GM23338 (cell line): ENCODE results near the gene PCDHGB3. TPM values are rescaled to one million over a fixed set of nuclear protein-coding genes. Genes with fewer than 3 reads are reported as not detected.
"Not testable (repeated sequence)": the region's sequence is repeated elsewhere in the genome, so short reads cannot be mapped to it uniquely, and the experiment has no call there.

Experiments
- ATAC-seq: fragments of 200-7000 bp; cut with Tn5 transposase; 3 replicates; pipeline ENCODE4 v1.9.1; 2020
- DNase-seq: peaks from one replicate; pipeline ENCODE4 v3.0.0-alpha.2; 2015; ENCODE audit warnings: low spot score
- H2AFZ ChIP-seq: fragments of 200-600 bp; sonication (generic); 2 replicates; pipeline ENCODE4 v1.8.0; 2016; ENCODE audit warnings: antibody characterized with exemption, mild to moderate bottlenecking, moderate library complexity
- H3F3A ChIP-seq: fragments of 200-600 bp; sonication (generic); replicated peaks from 2 replicates; pipeline ENCODE4 v1.8.0; 2017; ENCODE audit warnings: antibody characterized with exemption, mixed run types, low read depth
- H3K27ac ChIP-seq: fragments of 200-600 bp; sonication (generic); 2 replicates; pipeline ENCODE4 v1.6.1; 2016; ENCODE audit warnings: low read depth
- H3K27me3 ChIP-seq: fragments of 200-600 bp; sonication (generic); 2 replicates; pipeline ENCODE4 v1.8.0; 2016; ENCODE audit warnings: mild to moderate bottlenecking, mixed run types, moderate library complexity; ENCODE audit not compliant: insufficient read depth
- H3K36me3 ChIP-seq: fragments of 200-600 bp; sonication (generic); 2 replicates; pipeline ENCODE4 v1.8.0; 2016; ENCODE audit warnings: mild to moderate bottlenecking; ENCODE audit not compliant: insufficient read depth
- H3K4me1 ChIP-seq: fragments of 200-600 bp; sonication (generic); 2 replicates; pipeline ENCODE4 v1.8.0; 2016; ENCODE audit warnings: mild to moderate bottlenecking, moderate library complexity; ENCODE audit not compliant: insufficient read depth
- H3K4me2 ChIP-seq: fragments of 200-600 bp; sonication (generic); 2 replicates; pipeline ENCODE4 v1.7.1; 2017; ENCODE audit warnings: mixed run types
- H3K4me3 ChIP-seq: fragments of 200-600 bp; sonication (generic); 2 replicates; pipeline ENCODE4 v1.6.1; 2016; ENCODE audit warnings: mixed run types
- H3K79me2 ChIP-seq: fragments of 200-600 bp; sonication (generic); replicated peaks from 2 replicates; pipeline ENCODE4 v1.8.0; 2017; ENCODE audit warnings: mild to moderate bottlenecking; ENCODE audit not compliant: insufficient read depth
- H3K9me2 ChIP-seq: fragments of 200-600 bp; sonication (generic); 2 replicates; pipeline ENCODE4 v1.8.0; 2017; ENCODE audit not compliant: insufficient read depth
- H4K20me1 ChIP-seq: fragments of 200-600 bp; sonication (generic); replicated peaks from 2 replicates; pipeline ENCODE4 v1.8.0; 2017; ENCODE audit warnings: mild to moderate bottlenecking; ENCODE audit not compliant: insufficient read depth
- H3K27ac Mint-ChIP-seq: 2 replicates; pipeline ENCODE4 v1.8.0; 2020; ENCODE audit warnings: inconsistent platforms, mild to moderate bottlenecking, moderate library complexity, mixed read lengths
- H3K27me3 Mint-ChIP-seq: 3 replicates; pipeline ENCODE4 v1.8.0; 2022; ENCODE audit warnings: low read depth, mild to moderate bottlenecking, moderate library complexity, mixed read lengths, inconsistent platforms; ENCODE audit not compliant: insufficient read depth, poor library complexity
- H3K36me3 Mint-ChIP-seq: 3 replicates; pipeline ENCODE4 v1.8.0; 2021; ENCODE audit warnings: low read depth, mild to moderate bottlenecking, inconsistent platforms, moderate library complexity, mixed read lengths
- H3K4me1 Mint-ChIP-seq: 3 replicates; pipeline ENCODE4 v1.8.0; 2020; ENCODE audit warnings: mild to moderate bottlenecking, inconsistent platforms, mixed read lengths
- H3K4me3 Mint-ChIP-seq: 3 replicates; pipeline ENCODE4 v1.8.0; 2021; ENCODE audit warnings: moderate library complexity, mild to moderate bottlenecking, inconsistent platforms, mixed read lengths
- H3K9me3 Mint-ChIP-seq: 3 replicates; pipeline ENCODE4 v1.8.0; 2020; ENCODE audit warnings: moderate library complexity, mild to moderate bottlenecking, inconsistent platforms, mixed read lengths
- CTCF ChIP-seq, 2 experiments: fragments of 200-600 bp in 1 of 2; sonication (generic) in 1 of 2; conservative IDR thresholded peaks; 2 replicates each; pipeline versions ENCODE4 v1.5.1 to v1.6.1; 2016 to 2017; ENCODE audit warnings: antibody characterized with exemption in 2 of 2, low read depth in 2 of 2, mild to moderate bottlenecking in 2 of 2, moderate library complexity in 1 of 2
- ETS1 ChIP-seq: IDR thresholded peaks from 2 replicates; pipeline ENCODE4 v1.6.1; 2016; ENCODE audit warnings: antibody characterized with exemption
- JUNB ChIP-seq: IDR thresholded peaks from one replicate; pipeline ENCODE4 v1.6.1; 2016; ENCODE audit warnings: antibody characterized with exemption; ENCODE audit not compliant: unreplicated experiment
- NANOG ChIP-seq: IDR thresholded peaks from 2 replicates; pipeline ENCODE4 v1.6.1; 2016; ENCODE audit warnings: antibody characterized with exemption, borderline replicate concordance
- POLR2AphosphoS5 ChIP-seq: IDR thresholded peaks from 2 replicates; pipeline ENCODE4 v1.6.1; 2016; ENCODE audit warnings: antibody characterized with exemption, low read depth
- ZNF114 ChIP-seq: fragments of 250-450 bp; sonication (Bioruptor Pico); IDR thresholded peaks from 2 replicates; pipeline ENCODE4 v1.5.0; 2020; ENCODE audit warnings: mild to moderate bottlenecking, moderate library complexity
- polyA plus RNA-seq: library from polyadenylated mRNA; unstranded; fragments of >200 nt; fragmentation: Nextera tagmentation; extraction: Ambion mirVana; gene quantifications from 2 replicates; pipeline ENCODE4 v1.2.1, GENCODE V29; 2016
- total RNA-seq: library from RNA; depleted of rRNA; stranded (reverse); fragments of >200 nt; shearing (Covaris generic); gene quantifications from 2 replicates; pipeline ENCODE4 v1.2.3, GENCODE V29; 2014

PCDHGB3 gene
- total and polyA plus RNA-seq, 2 experiments from 2014 or later, result 0.24 to 5.8 TPM

- not testable (repeated sequence) for H3K4me1 Mint-ChIP-seq, H4K20me1 ChIP-seq, H3K36me3 ChIP-seq, H3K27ac ChIP-seq, H3K27me3 Mint-ChIP-seq, H3K27ac Mint-ChIP-seq, H2AFZ ChIP-seq, H3K79me2 ChIP-seq, H3K27me3 ChIP-seq, H3K9me2 ChIP-seq, H3K4me1 ChIP-seq, H3F3A ChIP-seq
- H3K4me2 ChIP-seq, result peak within 1 kb of the TSS; percentile 67
- H3K4me3 Mint-ChIP-seq, result peak within 1 kb of the TSS; percentile 72
- H3K4me3 ChIP-seq, result peak within 1 kb of the TSS; percentile 52
- peaks cover 89% of the 10 kb centered on the region for H3K9me3 Mint-ChIP-seq
- peak; percentile 14; the same call in 1 of the 2 replicates for TF ChIP-seq POLR2AphosphoS5
- peak; percentile 72 to 75 for TF ChIP-seq CTCF (conservative IDR thresholded peaks at IDR 0.05; ENCODE audit: low read depth in 2 of 2)
- ATAC-seq (peak; percentile 92), DNase-seq (peak; percentile 81)
- H3K36me3 Mint-ChIP-seq, result peaks cover 74% of the 10 kb centered on the region
Measured at GRCh38 chr5:141387557-141388311, 17.7 kb downstream of the PCDHGB3 start, which contains the start of gene PCDHGB4. PCDHGB4 (plus strand) TSS chr5:141387698; CDS start chr5:141387885, 187 bp downstream.

GRCh38 chr5:141388661-141389060 lies 18.6 kb downstream of the PCDHGB3 start:
- no peak for ATAC-seq

More at GRCh38 chr5:141388661-141389060, 18.6 kb downstream of the PCDHGB3 start:
- H3K36me3 Mint-ChIP-seq, result peaks cover 74% of the 10 kb centered on the region
- Histone ChIP-seq H3K36me3 (peaks cover 7% of the 10 kb centered on the region; the same call in 1 of the 2 replicates), H3K4me2 (no peak overlapping the region), H4K20me1 (no peaks in the 10 kb centered on the region), H3K27ac (no peak overlapping the region), H3K4me1 (0 out of 2 replicates have a peak, but pooled peaks cover 5% of the 10 kb centered on the region), H3K4me3 (no peak overlapping the region), H2AFZ (no peak overlapping the region), H3F3A (no peaks in the 10 kb centered on the region), H3K27me3 (peaks cover 7% of the 10 kb centered on the region; the same call in 1 of the 2 replicates), H3K79me2 (0 out of 2 replicates have a peak, but pooled peaks cover 5% of the 10 kb centered on the region), H3K9me2 (no peaks in the 10 kb centered on the region)
- H3K4me1 Mint-ChIP-seq, result no peaks in the 10 kb centered on the region; the same call in 2 of the 3 replicates
- H3K27me3 Mint-ChIP-seq, result peaks cover 6% of the 10 kb centered on the region
- DNase-seq, result no peak
- TF ChIP-seq NANOG, result no peak
- TF ChIP-seq JUNB, result no peak
- TF ChIP-seq CTCF (conservative IDR thresholded peaks at IDR 0.05; ENCODE audit: low read depth in 2 of 2), result no peak
- TF ChIP-seq ETS1, result no peak
- TF ChIP-seq ZNF114 (CRISPR knock-in tag), result no peak
- H3K4me3 Mint-ChIP-seq, result peak overlapping the region; percentile 11; the same call in 1 of the 3 replicates
- no peak overlapping the region for H3K27ac Mint-ChIP-seq
- H3K9me3 Mint-ChIP-seq, result peaks cover 89% of the 10 kb centered on the region
